Hematopoietic multipotent progenitor cell treated with erythropoietin and hydrocortisone succinate and interleukin-3 and kit ligand, for 4 days (in vitro differentiated cells): ENCODE measurements around the gene PC.

Experiments
- DNase-seq: peaks from one replicate; pipeline ENCODE4 v3.0.0-alpha.2; 2015

The PC gene

DNA sequence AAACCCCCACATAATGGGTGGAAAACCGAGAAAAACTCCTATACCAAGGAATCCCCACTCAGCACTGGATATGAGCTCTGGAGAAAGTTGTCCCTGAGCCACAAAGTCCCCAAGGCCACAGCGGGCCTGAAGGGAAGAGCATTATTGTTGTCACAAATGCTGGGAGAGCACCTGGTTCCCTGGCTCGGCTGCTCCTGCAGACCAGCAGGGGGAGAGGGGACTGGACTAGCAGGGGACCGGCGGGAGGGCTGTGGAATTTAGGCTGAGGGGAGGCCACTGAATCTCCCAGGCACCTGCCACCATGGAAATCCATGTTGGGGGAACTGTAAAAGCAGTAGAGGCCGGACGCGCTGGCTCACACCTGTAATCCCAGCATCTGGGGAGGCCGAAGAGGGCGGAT lies 7.0 kb downstream of the PC start:
- DNase-seq = no peak

DNA sequence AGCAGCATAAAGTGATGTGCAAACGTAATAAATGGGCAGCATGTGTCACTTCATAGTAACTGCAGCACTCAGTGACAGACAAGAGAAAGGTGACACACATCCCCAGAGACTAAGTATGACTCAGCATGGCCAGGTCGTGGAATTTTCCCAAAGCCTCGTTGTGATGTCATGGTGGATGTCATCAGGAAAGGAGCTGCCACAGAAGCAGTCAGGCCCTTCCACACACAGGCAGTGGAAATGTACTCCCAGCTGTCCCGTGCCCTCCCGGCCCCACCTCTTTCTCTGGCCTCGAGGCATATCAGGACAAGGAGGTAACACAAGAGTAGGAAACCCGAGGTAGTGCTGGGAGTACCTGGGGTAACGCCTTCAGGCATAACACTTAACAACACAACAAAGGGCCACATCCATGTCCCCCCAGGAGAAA lies 8.1 kb downstream of the PC start:
- no peak for DNase-seq

DNA sequence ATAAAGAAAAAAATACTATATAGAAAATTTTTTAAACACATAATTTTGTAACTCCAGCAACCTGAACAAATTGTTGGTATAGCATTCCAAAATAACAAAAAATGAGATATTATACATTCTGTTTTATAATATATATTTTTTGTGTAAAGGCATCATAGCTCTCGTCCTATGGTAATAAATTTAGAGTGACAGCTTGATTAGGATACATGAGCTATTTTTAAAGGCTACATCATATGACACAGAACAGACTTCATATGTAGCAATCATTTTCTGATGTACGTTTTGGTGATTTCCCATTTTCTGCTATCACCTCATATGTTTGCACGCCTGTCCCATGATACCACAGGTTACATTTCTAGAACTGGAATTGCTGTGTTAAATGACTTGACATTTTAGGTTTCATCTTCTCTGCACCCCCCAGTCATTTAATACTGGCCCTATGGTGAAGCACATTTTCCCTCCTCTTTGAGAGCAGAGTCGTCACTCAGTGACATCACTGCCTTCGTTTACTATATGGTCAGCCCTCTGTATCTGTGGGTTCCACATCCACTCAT lies 19.5 kb downstream of the PC start:
- DNase-seq = no peak

DNA sequence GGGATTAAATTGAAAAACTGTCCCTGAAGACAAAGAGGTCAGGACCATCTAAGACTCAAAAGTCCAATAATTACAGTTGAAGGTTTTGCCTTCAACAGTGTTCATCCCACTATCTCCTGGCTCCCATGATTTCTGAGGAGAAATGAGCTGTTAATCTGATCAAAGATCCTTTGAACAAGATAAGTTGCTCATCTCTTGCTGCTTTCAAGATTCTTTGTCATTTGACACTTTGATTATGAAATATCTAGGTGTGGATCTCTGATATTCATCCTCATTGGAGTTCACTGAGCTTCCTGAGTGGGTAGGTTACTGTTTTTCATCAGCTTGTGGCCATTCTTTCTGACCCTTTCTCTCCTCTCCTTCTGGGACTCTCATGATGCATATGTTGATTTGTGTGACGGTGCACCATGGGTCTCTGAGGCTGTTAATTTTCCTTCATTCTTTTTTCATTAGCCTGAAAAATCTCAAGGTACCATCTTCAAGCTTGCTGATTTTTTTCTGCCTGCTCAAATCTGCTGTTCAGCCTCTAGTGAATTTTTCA lies 20.9 kb downstream of the PC start:
- DNase-seq = no peak

DNA sequence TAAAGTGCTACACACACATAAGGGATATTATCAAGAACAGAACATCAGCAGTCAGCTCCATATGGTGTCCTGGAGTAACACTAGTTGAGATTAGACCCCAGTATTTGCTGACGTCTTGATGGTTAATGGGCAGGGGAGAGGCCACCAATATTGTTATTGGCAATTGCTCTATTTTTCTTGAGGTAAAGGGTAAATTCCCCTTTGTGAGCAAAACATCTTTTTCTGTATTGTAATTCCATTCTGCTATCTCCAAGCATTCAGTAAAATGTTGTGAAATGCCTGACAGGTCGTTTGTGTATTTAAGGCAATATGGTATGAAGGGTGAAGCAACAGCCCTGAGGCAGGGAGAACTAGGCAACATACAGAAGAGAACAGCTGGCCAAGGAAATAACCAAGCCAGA lies 21.9 kb downstream of the PC start:
- no peak for DNase-seq

DNA sequence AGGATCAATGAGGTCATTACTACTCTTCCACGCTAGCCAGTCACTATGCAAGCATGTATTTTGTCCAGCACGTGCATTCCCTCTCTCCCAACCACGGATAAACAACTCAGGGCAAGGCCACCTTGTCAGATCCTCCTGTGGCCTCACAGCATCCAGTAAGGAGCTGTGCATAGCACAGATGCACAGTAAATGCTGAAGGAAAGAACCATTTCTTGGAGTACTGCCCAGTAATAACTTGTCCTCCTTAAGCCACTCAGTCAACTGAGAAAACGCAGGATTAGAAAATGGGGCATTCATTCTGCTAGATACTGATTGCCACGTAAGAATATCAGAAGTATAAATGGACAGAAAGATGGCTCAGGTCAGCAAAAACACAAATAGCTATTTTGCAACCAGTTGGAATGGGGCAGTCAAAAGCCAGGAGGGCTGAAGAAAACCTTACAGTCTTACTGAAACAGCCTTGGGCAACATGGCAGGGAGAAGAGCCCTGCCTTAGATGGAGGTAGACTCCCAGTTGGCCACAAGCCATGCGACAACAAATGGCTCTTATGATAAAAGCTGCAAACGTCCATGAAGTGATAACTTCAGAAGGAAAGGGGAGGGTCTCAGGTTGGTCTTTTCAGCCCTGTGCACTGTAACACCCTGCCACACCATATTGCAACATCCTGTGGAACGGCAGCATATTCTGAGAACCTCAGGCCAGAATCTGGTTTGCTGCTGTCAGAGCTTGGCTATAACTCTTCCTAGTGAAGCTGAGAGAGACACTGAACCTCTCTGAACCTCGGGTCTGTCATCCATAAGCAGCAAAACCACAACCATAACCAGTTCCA lies 23.0 kb downstream of the PC start:
- DNase-seq = peak; percentile 84

DNA sequence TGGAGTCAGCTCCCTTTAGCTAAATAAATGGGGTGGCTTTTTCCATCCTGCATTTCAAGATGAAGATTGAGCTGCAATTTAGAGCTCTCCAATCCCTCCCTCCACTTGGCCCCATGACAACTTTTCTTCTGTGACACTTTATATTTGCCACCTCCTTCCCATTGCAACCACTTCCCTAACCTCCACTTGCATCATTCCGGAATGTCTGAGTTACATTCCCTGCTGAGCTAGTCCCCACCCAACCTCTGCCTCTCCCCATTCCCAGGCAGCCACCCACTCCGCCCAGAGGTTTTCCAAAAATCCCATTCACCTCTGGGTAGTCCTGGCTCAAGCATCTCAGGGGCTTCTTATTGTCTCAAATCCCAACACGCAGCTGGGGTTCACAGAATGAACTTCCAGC lies 24.7 kb downstream of the PC start:
- DNase-seq = no peak

DNA sequence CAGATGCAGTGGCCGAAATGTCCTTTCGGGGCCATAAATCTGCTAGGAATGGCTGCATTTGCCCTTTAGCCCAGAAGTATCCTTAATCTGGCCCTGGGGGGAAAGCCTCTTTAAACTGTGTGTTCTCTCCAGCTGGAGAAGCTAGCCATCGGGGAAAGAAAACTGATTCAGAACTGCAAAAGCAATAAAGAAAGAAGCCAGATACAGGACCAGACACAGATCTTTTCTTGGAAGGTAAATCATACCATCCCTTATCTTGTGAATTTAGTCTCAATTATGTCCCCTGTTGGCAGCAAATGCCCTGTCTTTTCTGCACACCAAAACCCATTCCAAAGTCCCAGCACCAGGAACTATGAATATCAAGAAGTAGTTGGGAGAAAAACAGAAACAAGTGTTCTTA lies 25.6 kb downstream of the PC start:
- DNase-seq = no peak

DNA sequence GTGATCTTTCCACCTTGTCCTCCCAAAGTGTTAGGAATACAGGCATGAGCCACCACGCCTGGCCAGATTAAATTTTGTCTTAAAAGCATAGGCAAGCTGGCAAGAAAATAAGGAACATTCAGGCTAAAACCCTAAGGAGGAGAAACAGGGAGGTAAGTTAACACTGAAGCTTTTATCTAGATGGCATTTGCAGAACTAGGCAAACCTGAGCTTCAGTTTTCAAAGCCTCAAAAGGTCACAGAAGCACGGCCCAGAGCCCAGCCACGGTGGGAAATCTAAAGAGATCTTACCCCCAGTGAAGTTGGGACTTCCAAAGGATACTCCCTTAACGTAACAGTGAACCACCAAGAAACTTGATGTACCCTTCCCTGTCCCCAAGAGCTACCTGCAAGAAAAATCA lies 28.4 kb downstream of the PC start:
- no peak for DNase-seq

DNA sequence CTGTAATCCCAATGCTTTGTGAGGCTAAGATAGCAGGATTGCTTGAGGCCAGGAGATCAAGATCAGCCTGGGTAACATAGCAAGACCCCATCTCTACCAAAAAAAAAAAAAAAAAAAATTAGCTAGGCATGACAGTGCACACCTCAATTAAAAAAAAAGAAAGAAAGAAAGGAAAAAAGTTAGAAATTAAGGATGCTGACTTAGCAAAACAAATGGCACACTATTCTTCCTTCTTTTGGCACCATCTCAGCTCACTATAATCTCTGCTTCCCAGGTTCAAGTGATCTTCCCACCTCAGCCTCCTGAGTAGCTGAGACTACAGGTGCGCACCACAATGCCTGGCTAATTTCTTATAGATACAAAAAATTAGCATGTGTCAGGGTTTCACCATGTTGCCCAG lies 33.9 kb downstream of the PC start:
- no peak for DNase-seq

DNA sequence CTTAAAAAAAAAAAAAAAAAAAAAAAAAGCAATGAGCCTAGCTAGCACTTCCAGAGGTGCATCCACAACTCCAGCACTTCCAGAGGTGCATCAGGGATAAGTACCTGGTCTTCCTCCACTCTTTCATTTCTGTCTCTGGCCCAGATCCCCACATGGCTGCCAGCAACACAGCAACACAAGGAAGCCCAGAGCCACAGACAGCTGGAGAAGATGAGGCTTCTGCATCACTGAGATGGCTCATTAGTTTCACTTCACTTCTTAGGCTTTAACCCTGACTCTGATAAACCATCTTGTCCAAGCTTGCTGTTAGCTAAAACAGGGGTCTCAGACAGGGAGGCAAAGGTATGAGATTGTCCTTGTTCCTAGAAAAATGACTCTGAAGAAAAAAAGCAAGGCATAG lies 35.6 kb downstream of the PC start:
- no peak for DNase-seq

DNA sequence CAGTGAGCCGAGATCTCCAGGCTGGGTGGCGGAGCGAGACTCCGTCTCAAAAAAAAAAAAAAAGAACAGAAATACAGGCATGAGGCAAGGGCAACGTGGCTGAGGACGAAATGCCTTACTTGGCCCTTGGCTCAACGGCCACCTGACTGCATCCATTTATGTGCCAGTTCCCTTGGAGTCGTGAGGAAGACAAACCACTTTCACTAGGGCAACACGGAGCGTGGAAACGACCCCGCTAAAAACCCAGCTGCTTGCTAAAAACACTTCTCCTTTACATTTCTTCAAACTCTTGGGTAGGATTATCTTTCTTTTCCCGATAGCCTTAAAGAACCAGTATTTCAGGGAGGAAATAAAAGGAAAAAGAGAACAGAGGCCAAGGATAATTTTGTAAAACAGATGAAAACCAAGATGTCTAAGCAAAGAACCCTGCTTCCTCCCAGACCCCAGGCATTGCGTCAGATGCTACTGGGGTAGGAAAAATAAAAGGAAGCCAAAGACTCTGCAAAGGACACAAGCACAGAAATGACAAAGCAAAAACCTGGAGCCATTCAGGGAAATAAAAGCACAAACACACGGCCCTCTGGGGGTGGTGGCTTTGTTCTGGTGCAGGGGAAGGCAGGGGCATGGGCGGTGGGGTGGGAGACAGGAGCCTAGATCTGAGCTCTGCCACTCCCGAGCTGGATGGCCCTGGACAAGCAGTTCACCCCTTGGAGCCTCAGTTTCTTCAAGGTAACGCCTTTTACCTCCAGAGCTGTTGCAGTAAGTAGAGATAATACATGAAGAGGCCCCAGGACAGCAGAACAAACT lies 37.0 kb downstream of the PC start:
- DNase-seq = peak; percentile 59

DNA sequence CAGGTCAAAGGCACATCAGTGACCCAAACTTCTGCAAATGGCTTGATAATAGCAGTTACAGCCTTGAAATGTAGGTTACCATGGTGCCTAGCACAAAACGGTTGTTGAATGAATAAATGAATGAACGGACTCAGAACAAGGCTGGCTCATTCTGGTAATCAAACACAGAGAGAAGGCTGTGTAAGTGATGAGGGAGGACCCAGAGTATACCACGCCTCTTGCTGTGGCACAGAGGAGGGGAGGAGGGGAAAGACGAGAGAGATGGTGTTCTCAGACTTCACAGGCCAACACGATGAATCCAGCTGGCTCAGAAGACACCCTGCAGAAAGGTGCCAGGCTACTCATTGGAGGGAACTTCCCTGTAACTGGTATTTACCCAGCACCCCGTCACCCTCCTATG lies 38.3 kb downstream of the PC start:
- DNase-seq = no peak

DNA sequence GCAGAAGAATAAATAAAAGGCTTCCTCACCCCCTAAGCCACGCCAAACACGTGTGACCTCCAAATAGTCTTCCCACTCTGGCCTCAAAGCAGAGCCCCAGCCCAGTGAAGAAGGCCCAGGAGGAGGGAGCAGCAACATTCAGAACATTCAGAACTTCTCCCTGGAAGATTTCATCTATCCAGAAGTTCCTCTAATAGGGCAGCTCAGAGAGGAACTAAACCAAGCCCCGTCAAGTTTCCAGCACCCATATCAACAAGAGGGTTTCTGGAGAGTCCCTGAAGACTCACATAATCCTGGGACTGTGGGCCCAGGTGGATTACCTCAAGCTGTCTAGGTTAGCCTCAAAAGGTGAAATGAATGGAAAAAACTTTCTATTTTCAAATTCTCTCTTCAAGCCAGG lies 39.4 kb downstream of the PC start:
- no peak for DNase-seq

DNA sequence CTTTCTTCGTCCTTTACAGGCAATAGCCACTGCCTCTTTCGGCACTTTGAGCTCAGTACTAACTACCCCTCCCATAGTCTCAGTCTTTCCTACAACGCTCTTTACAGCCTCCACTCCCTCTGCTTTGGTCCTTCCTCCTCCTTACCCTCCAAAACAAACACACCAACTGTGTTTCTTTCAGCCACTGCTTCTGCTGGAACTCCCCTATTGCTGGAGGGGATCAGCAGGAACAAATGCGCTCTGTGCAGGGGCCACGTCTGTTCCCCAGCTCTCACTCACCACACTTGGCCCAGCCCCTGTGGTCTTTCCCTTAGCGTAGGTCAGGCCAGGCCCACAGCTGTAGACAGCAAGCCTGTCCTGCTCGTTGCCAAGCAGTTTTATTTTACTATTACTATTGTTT lies 42.3 kb downstream of the PC start:
- no peak for DNase-seq

DNA sequence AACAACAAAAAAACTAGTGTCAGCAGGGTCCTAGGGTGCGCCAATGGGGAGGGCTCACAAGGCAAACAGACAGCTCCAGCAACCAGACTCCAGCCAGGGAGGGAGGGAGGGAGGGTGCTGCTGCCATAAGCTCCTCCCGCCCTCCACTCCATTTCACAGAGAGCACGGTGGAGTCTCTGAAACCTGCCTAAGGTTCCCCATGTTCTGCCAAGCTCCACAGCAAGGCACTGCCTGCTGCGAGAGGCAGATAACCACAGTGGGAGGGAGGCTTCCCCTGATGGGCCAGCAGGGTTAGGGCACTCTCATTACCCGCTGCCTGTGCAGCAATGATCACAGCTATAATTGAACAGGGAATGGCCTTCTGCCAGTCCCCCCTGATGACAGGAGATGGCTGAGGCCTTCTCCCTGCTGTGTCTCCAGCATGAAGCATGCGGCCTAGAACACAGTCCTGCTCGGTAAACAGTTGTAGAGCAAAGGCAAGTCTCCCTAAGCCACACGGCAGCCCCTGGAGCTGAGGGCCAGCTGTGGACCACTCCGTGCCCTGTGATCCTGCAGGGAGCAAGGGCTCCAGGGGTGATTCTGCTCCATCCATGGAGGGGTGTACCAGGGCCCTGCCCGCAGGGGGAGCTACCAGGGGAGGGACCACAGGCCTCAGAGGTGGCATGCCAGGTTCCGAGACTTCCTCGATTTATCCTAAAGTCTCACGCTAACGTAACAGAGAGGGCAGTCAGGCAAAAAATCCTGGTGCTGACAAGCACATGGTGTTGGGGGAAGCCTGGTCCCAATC lies 42.9 kb downstream of the PC start:
- DNase-seq = peak; percentile 89

DNA sequence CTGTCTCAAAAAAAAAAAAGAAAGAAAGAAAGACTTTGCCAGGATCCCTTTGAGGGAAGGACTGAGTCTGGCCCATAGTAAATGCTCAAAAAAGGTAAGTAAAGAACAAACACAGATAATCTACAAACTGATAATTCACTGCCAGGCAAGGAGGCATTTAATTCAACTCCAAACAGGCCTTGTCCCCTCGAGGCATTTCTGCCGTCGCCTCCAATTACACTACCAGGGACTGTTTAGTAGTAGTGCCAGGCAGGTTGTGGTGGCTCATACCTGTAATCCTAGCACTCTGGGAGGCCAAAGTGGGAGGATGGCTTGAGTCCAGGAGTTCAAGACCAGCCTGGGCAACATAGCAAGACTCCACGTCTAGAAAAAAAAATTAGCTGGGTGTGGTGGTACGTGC lies 43.7 kb downstream of the PC start:
- no peak for DNase-seq

DNA sequence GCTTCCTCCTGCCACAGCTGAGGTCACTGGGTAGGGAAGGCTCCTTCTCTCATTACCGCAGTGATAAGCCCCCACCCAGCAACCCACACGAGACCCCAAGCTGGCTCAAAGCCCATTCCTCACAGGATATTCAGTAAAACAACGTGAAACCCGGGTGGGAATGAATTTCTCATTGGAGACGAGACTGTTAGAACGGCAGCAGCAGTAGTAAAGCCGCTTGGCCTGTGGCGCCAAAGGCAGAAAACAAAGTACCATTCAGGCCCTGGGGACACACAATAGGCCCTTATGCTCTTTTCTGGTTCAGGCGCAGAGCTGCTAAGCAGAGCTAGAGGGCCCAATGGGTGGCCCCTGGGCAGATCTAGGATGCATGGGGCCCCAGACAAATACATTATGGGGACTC lies 45.3 kb downstream of the PC start:
- no peak for DNase-seq

DNA sequence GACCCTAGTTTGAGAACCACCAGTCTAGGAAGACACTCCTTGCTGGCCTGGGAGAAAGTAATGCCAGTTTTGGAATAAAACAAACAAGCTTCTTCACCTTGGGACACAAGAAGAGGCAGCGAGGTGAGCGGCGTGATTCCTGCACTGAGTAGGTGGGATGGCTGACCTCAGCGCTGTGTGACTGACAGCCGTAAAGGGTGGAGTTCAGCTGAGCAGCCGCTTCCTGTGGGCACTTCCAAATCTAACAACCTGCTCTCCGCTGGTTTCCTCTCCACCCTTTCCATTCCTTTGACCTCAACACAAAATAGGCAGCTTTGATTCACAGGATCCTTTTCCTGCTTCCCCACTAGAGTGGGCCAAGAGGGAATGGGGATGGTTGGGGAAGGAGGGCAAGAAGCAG lies 45.8 kb downstream of the PC start:
- DNase-seq = no peak

DNA sequence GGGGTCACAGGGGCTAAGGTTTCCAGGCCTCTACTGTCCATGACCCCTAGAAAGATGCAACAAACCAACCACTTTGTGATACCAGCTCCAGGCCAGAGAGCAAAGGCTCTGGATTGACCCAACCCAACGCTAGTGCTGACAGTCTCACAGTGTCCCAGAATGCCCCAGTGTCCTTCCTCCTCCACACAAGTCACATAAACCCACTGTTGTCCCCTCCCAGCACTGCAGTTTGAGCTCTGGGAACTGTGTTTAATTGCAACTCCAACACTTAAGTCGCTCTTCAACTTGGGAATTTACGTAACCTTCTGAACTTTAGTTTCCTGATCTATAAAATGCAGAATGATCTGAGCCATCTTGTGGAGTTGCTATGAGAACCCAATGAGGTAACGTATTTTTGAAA lies 47.5 kb downstream of the PC start:
- no peak for DNase-seq

DNA sequence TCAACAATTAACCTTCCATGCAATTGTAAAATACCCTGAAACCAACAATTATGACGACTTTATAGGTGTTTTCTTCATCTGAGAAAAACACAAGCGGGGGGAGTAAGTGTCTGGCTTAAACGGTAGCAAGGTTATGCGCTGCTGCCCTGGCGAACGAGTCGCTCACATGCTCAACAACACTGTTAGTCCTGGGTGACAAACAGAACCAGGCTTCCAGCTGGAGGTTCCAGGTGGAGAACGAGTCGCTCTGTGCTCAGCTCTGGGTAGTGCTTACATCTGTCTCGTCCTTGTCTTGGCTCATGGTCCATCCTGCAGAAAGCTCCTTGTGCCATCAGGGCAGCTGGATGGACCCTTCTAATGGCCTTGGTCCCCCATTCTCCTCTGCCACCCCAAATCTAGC lies 48.2 kb downstream of the PC start:
- DNase-seq = no peak

DNA sequence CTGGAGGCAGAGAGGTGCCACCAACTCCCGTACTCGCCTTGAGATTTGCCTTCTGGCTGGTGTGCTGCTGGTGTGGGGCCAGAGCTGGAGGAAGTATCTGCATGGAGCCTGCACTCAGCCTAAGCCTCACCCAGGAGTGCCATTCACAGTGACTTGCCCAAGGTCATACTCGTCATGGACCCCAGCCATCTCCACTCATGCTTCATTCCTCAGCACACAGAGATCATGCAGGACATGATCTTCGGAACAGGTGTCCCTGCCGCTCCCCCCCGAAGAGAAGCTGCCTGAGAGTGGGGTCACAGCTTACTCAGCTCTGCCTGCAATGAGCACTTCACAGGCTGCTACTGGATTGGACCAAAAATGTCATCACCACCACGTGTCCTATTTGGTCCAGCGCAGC lies 49.0 kb downstream of the PC start:
- no peak for DNase-seq
